Upper lobe of left lung (tissue), 4 donors: ENCODE data around the gene CEP78.

Source experiments
- CTCF ChIP-seq, 6 experiments: fragments of 450-650 bp in 4 of 6; fragments of 200-600 bp in 2 of 6; sonication (generic) in 2 of 6; IDR thresholded peaks; one replicate each; pipeline ENCODE4 v1.5.1; 2016 to 2019; ENCODE audit warnings: antibody characterized with exemption in 6 of 6
- EP300 ChIP-seq, 4 donors: sonication (generic); formaldehyde crosslinking; IDR thresholded peaks; one replicate each; pipeline ENCODE4 v1.5.1; 2017; ENCODE audit warnings: antibody characterized with exemption in 4 of 4, control low read depth in 2 of 4
- POLR2A ChIP-seq, 4 donors: fragments of 450-650 bp; IDR thresholded peaks; one replicate each; pipeline ENCODE4 v1.5.1; 2016 to 2017; ENCODE audit warnings: antibody characterized with exemption in 4 of 4, mild to moderate bottlenecking in 2 of 4

- TF ChIP-seq CTCF (IDR thresholded peaks at IDR 0.05) (no peak), EP300 (IDR thresholded peaks at IDR 0.05) (no peak), POLR2A (IDR thresholded peaks at IDR 0.05) (no peak)
Observed at GRCh38 chr9:78294290-78295176, 58.7 kb downstream of the CEP78 start.
